SK-N-SH (cell line): ENCODE results near the gene ARMC9. TPM values are rescaled to one million over a fixed set of nuclear protein-coding genes. Genes with fewer than 3 reads are reported as not detected.

Experiments
- CTCF ChIA-PET: fragments of 300-600, 350-600 bp; formaldehyde crosslinking; extraction: SDS; loops from one replicate; lab custom pipeline; 2021; lab: Yijun Ruan, JAX
- POLR2A ChIA-PET: fragments of 350-600 bp; sonication (Branson Sonifier 250); formaldehyde crosslinking; extraction: SDS; loops from one replicate; lab custom pipeline; 2020; ENCODE audit warnings: antibody characterized with exemption, inconsistent platforms; lab: Yijun Ruan, JAX
- DNase-seq: peaks from one replicate; pipeline ENCODE4 v3.0.0; 2012
- H2AFZ ChIP-seq: fragments of 200-600 bp; sonication (generic); 2 replicates; pipeline ENCODE4 v1.8.1; 2016; ENCODE audit warnings: antibody characterized with exemption, mild to moderate bottlenecking, low read depth
- H3F3A ChIP-seq: fragments of 200-600 bp; sonication (generic); replicated peaks from 2 replicates; pipeline ENCODE3; 2016; ENCODE audit warnings: antibody characterized with exemption, mild to moderate bottlenecking; ENCODE audit not compliant: insufficient read depth
- H3K27ac ChIP-seq, 2 experiments: fragments of 200-500 bp in 1 of 2; fragments of 200-600 bp in 1 of 2; sonication (Bioruptor generic) in 1 of 2; sonication (generic), shearing (Covaris generic) in 1 of 2; 2 replicates each; pipeline versions ENCODE4 v1.5.1 to v1.6.1; 2014 to 2016; ENCODE audit warnings: low read depth in 2 of 2, inconsistent platforms in 1 of 2, low read length in 1 of 2, mild to moderate bottlenecking in 1 of 2, mixed read lengths in 1 of 2
- H3K27me3 ChIP-seq: fragments of 200-600 bp; sonication (generic), shearing (Covaris generic); 2 replicates; pipeline ENCODE4 v1.6.1; 2016; ENCODE audit warnings: mixed run types; ENCODE audit not compliant: insufficient read depth
- H3K36me3 ChIP-seq, 2 experiments: fragments of 200-500 bp in 1 of 2; fragments of 200-600 bp in 1 of 2; sonication (Bioruptor generic) in 1 of 2; sonication (generic) in 1 of 2; replicated peaks in 1 of 2; 2 replicates each; pipeline versions ENCODE3 to v1.5.1; 2014 to 2016; ENCODE audit warnings: low read length in 1 of 2, mild to moderate bottlenecking in 1 of 2; ENCODE audit not compliant: insufficient read depth in 2 of 2, control insufficient read depth in 1 of 2
- H3K4me1 ChIP-seq, 2 experiments: fragments of 200-500 bp in 1 of 2; fragments of 200-600 bp in 1 of 2; sonication (Bioruptor generic) in 1 of 2; sonication (generic), shearing (Covaris generic) in 1 of 2; 2 replicates each; pipeline versions ENCODE4 v1.5.1 to v1.6.1; 2014 to 2016; ENCODE audit warnings: low read depth in 1 of 2, low read length in 1 of 2, mixed run types in 1 of 2; ENCODE audit not compliant: insufficient read depth in 2 of 2, control insufficient read depth in 1 of 2
- H3K4me2 ChIP-seq: fragments of 200-600 bp; sonication (generic), shearing (Covaris generic); 2 replicates; pipeline ENCODE4 v1.6.1; 2017; ENCODE audit warnings: mixed run types
- H3K4me3 ChIP-seq, 2 experiments: fragments of 200-500 bp in 1 of 2; fragments of 200-600 bp in 1 of 2; sonication (Bioruptor generic) in 1 of 2; sonication (generic), shearing (Covaris generic) in 1 of 2; 2 replicates each; pipeline versions ENCODE4 v1.5.1 to v1.8.1; 2014 to 2016; ENCODE audit warnings: low read depth in 2 of 2, inconsistent platforms in 1 of 2, low read length in 1 of 2, mild to moderate bottlenecking in 1 of 2, mixed read lengths in 1 of 2, moderate library complexity in 1 of 2
- H3K79me2 ChIP-seq: fragments of 200-600 bp; sonication (generic); 2 replicates; pipeline ENCODE4 v1.8.1; 2017; ENCODE audit warnings: mild to moderate bottlenecking; ENCODE audit not compliant: insufficient read depth
- H3K9ac ChIP-seq: fragments of 200-600 bp; sonication (generic); 2 replicates; pipeline ENCODE4 v1.6.1; 2017; ENCODE audit warnings: mixed run types
- H3K9me2 ChIP-seq: fragments of 200-600 bp; sonication (generic); 2 replicates; pipeline ENCODE4 v1.6.1; 2017; ENCODE audit warnings: mixed run types
- H3K9me3 ChIP-seq: fragments of 200-600 bp; sonication (generic); 2 replicates; pipeline ENCODE4 v1.6.1; 2017; ENCODE audit warnings: mixed run types, mild to moderate bottlenecking, moderate library complexity
- H4K20me1 ChIP-seq: fragments of 200-600 bp; sonication (generic); 2 replicates; pipeline ENCODE4 v1.6.1; 2017; ENCODE audit warnings: mild to moderate bottlenecking, mixed run types; ENCODE audit not compliant: insufficient read depth
- ELF1 ChIP-seq: IDR thresholded peaks from 2 replicates; pipeline ENCODE4 v1.4.0; 2012
- EP300 ChIP-seq, 2 experiments: IDR thresholded peaks; 2 replicates each; pipeline versions ENCODE4 v1.4.0 to v1.6.1; 2012; ENCODE audit warnings: borderline replicate concordance in 1 of 2, low read depth in 1 of 2, low read length in 1 of 2
- EZH2phosphoT487 ChIP-seq: fragments of 200-600 bp; sonication (generic); IDR thresholded peaks from 2 replicates; pipeline ENCODE4 v1.6.1; 2017; ENCODE audit warnings: low read depth, mixed run types, mild to moderate bottlenecking, antibody characterized with exemption, moderate library complexity, borderline replicate concordance
- FOXJ3 ChIP-seq: sonication (generic); formaldehyde crosslinking; IDR thresholded peaks from 2 replicates; pipeline ENCODE4 v1.5.1; 2020; ENCODE audit warnings: mild to moderate bottlenecking, missing genetic modification reagents
- JUND ChIP-seq: IDR thresholded peaks from 2 replicates; pipeline ENCODE4 v1.4.0; 2012
- MEF2A ChIP-seq: IDR thresholded peaks from 2 replicates; pipeline ENCODE4 v1.4.0; 2012; ENCODE audit warnings: low read depth, borderline replicate concordance
- MXI1 ChIP-seq: IDR thresholded peaks from 2 replicates; pipeline ENCODE4 v1.6.1; 2012; ENCODE audit warnings: mild to moderate bottlenecking, low read depth, low read length, improper control_type of control experiment
- NFIC ChIP-seq: IDR thresholded peaks from 2 replicates; pipeline ENCODE4 v1.4.0; 2012; ENCODE audit warnings: borderline replicate concordance
- NRF1 ChIP-seq: IDR thresholded peaks from 2 replicates; pipeline ENCODE4 v1.6.1; 2012; ENCODE audit warnings: low read depth, mild to moderate bottlenecking, low read length
- POLR2AphosphoS5 ChIP-seq: IDR thresholded peaks from 2 replicates; pipeline ENCODE4 v1.6.1; 2012; ENCODE audit warnings: low read depth, low read length
- RAD21 ChIP-seq: IDR thresholded peaks from 2 replicates; pipeline ENCODE4 v1.6.1; 2012; ENCODE audit warnings: mild to moderate bottlenecking, low read length
- RFX5 ChIP-seq: IDR thresholded peaks from 2 replicates; pipeline ENCODE4 v1.6.1; 2012; ENCODE audit warnings: mild to moderate bottlenecking, improper control_type of control experiment, low read length
- SMC3 ChIP-seq: IDR thresholded peaks from 2 replicates; pipeline ENCODE4 v1.6.1; 2012; ENCODE audit warnings: low read depth, low read length, improper control_type of control experiment
- TAF1 ChIP-seq: IDR thresholded peaks from 2 replicates; pipeline ENCODE4 v1.6.1; 2012; ENCODE audit warnings: low read depth, mild to moderate bottlenecking, low read length, moderate library complexity, borderline replicate concordance
- TEAD4 ChIP-seq: IDR thresholded peaks from 2 replicates; pipeline ENCODE4 v1.4.0; 2012; ENCODE audit warnings: mild to moderate bottlenecking, borderline replicate concordance; ENCODE audit not compliant: insufficient read depth
- YY1 ChIP-seq: IDR thresholded peaks from 2 replicates; pipeline ENCODE4 v1.4.0; 2012; ENCODE audit warnings: low read depth, mild to moderate bottlenecking
- WGBS: methylation state at CpG from one replicate; pipeline ENCODE4 v1.1.6; 2017; ENCODE audit warnings: low lambda C conversion rate; 5-methylcytosine and 5-hydroxymethylcytosine counted together
- polyA plus RNA-seq, 3 experiments: library from polyadenylated mRNA; depleted of rRNA; stranded (reverse); fragments of >200 nt; gene quantifications; 2 replicates each; pipeline ENCODE4 v1.2.3, GENCODE V29; 2012
- TF ChIP-seq, protein P1 (sequence below): IDR thresholded peaks from 2 replicates; pipeline ENCODE4 v1.4.0; 2012; ENCODE audit warnings: low read depth, borderline replicate concordance
- TF ChIP-seq, protein P2 (sequence below): IDR thresholded peaks from 2 replicates; pipeline ENCODE4 v1.4.0; 2012; ENCODE audit warnings: low read depth

ARMC9 gene
- polyA plus RNA-seq, 1 of the 3 experiments (the other 2 are of a cell fraction): 25.3 TPM

DNA sequence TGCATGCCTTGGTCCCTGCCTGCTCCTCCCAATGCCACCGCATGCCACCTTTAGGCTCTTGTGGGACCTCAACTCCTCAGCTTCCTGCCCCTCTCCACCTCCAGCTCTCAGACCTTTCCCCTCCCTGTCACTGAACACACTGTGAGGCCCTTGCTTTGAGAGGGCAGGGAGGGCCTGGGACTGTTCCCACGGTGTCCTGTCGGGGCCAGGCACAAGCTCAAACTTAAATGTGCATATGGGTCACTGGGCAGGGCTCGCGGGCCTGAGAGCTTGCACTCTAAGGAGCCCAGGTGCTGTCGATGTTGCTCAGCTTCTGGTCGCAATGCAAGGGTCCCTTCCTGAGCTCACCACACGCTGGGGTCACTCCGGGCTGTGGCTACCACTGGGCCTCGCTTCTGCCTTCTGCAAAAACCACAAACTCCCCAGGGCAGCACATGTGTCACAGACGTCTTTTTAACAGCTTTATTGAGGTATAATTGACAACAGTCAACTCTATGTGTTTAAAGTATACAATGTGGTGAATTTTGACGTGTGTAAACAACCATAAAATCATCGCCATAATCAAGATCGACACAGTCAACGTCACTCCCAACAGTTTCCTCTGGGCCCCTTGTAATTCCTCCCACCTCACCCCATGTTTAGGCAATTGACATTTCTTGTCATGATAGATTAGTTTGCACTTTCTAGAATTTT is 185.1 kb downstream of the ARMC9 start:
- 77% methylated on average over 15 of the region's 15 CpGs for WGBS
- no peak overlapping the region for H3K4me2 ChIP-seq
- H3K9ac ChIP-seq: no peak overlapping the region
- H3K36me3 ChIP-seq: no peaks in the 10 kb centered on the region
- no peak overlapping the region for H3K4me3 ChIP-seq
- H2AFZ ChIP-seq: no peak overlapping the region
- peaks cover 6% of the 10 kb centered on the region in 2 experiments; a peak in 2 of 4 replicates for H3K4me1 ChIP-seq
- POLR2A ChIA-PET: no interaction called here
- H3K79me2 ChIP-seq: no peaks in the 10 kb centered on the region
- no peak for DNase-seq
- no peaks in the 10 kb centered on the region for H4K20me1 ChIP-seq
- CTCF ChIA-PET: interaction anchor here (1.0 kb wide), 1 partner anchor 17 kb away, joined by 3 read pairs; no protein-coding TSS in a partner anchor
- TF ChIP-seq YY1 (no peak), MXI1 (no peak), FOXJ3 (CRISPR knock-in tag) (no peak), SMC3 (no peak), JUND (no peak), RFX5 (no peak), RAD21 (no peak), ELF1 (no peak), EP300 (IDR thresholded peaks at IDR 0.05; ENCODE audit: borderline replicate concordance in 1 of 2, low read depth in 1 of 2, low read length in 1 of 2) (no peak), POLR2AphosphoS5 (no peak), EZH2phosphoT487 (no peak), MEF2A (no peak), NRF1 (no peak)
- TF ChIP-seq, protein P1, sequence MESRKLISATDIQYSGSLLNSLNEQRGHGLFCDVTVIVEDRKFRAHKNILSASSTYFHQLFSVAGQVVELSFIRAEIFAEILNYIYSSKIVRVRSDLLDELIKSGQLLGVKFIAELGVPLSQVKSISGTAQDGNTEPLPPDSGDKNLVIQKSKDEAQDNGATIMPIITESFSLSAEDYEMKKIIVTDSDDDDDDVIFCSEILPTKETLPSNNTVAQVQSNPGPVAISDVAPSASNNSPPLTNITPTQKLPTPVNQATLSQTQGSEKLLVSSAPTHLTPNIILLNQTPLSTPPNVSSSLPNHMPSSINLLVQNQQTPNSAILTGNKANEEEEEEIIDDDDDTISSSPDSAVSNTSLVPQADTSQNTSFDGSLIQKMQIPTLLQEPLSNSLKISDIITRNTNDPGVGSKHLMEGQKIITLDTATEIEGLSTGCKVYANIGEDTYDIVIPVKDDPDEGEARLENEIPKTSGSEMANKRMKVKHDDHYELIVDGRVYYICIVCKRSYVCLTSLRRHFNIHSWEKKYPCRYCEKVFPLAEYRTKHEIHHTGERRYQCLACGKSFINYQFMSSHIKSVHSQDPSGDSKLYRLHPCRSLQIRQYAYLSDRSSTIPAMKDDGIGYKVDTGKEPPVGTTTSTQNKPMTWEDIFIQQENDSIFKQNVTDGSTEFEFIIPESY: no peak
- TF ChIP-seq, protein P2, sequence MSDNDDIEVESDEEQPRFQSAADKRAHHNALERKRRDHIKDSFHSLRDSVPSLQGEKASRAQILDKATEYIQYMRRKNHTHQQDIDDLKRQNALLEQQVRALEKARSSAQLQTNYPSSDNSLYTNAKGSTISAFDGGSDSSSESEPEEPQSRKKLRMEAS: no peak
- TF ChIP-seq, all 33 proteins: peak for 0
- Histone ChIP-seq H3F3A (no peaks in the 10 kb centered on the region), H3K27ac (no peak overlapping the region), H3K9me3 (peaks cover 7% of the 10 kb centered on the region; the same call in 1 of the 2 replicates), H3K27me3 (no peaks in the 10 kb centered on the region), H3K9me2 (no peaks in the 10 kb centered on the region)

DNA sequence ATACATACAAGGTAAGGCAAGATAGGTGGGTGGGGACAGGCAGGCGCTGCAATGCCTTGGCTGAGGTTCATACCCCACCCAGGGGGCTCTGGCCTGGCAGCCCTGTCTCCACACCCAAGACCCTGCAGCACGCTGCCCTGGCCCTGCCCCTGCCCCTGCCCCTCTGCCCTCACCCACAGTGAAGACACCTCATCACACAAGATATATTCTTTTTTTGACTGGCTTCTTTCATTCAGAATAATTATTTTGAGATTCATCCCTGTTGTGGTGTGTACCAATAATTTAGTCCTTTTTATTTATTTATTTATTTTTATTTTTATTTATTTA is 185.6 kb downstream of the ARMC9 start:
- H3K9me2 ChIP-seq: no peaks in the 10 kb centered on the region
- no peaks in the 10 kb centered on the region for H3F3A ChIP-seq
- H3K27me3 ChIP-seq: no peaks in the 10 kb centered on the region
- peaks cover 7% of the 10 kb centered on the region; the same call in 1 of the 2 replicates for H3K9me3 ChIP-seq
- no peak overlapping the region for H3K4me3 ChIP-seq
- peaks cover 6 to 9% of the 10 kb centered on the region in 2 experiments; a peak in 2 of 4 replicates for H3K4me1 ChIP-seq
- no peak overlapping the region for H3K27ac ChIP-seq
- H4K20me1 ChIP-seq: no peaks in the 10 kb centered on the region
- no peak overlapping the region for H3K9ac ChIP-seq
- no peak for DNase-seq
- H3K79me2 ChIP-seq: no peaks in the 10 kb centered on the region
- H3K4me2 ChIP-seq: no peak overlapping the region
- ChIA-PET CTCF (no interaction called here), POLR2A (no interaction called here)
- H2AFZ ChIP-seq: no peak overlapping the region
- TF ChIP-seq POLR2AphosphoS5 (no peak), ELF1 (no peak), TEAD4 (no peak), TAF1 (no peak), NFIC (no peak), EP300 (IDR thresholded peaks at IDR 0.05; ENCODE audit: borderline replicate concordance in 1 of 2, low read depth in 1 of 2, low read length in 1 of 2) (no peak), NRF1 (no peak), RFX5 (no peak)
- WGBS: 86% methylated on average over 2 of the region's 2 CpGs
- no peaks in the 10 kb centered on the region for H3K36me3 ChIP-seq
